A549 (cell line): ENCODE data around the gene SIAH3. TPM values are rescaled to one million over a fixed set of nuclear protein-coding genes. Genes with fewer than 3 reads are reported as not detected.

ENCODE experiments used
- ATAC-seq, 2 experiments: fragments of 200-7000 bp in 1 of 2; fragments of >200 bp in 1 of 2; cut with Nextera tagmentation in 1 of 2; cut with Tn5 transposase in 1 of 2; 3 replicates each; pipeline versions ENCODE4 v1.8.0 to v1.9.1; 2018 to 2020; ENCODE audit warnings: mild to moderate bottlenecking in 1 of 2, moderate library complexity in 1 of 2
- CTCF ChIA-PET: fragments of 300-600 bp; sonication (Branson Sonifier 250); formaldehyde crosslinking; extraction: SDS; loops from one replicate; lab custom pipeline; 2021; ENCODE audit warnings: antibody characterized with exemption, inconsistent platforms; lab: Yijun Ruan, JAX
- POLR2A ChIA-PET: fragments of 350-600 bp; formaldehyde crosslinking; extraction: SDS; loops from one replicate; lab custom pipeline; 2021; ENCODE audit warnings: antibody characterized with exemption, inconsistent platforms; lab: Yijun Ruan, JAX
- DNase-seq, 2 experiments: peaks; one replicate each; pipeline versions ENCODE4 v3.0.0 to v3.0.0-alpha.2; 2011 to 2016; ENCODE audit warnings: low read depth in 1 of 2, low spot score in 1 of 2
- FAIRE-seq: peaks from 2 replicates; lab custom pipeline; 2011; peaks lifted over from hg19 to GRCh38; lab: Jason Lieb, UNC
- H3K27ac ChIP-seq, 2 experiments: fragments of >200 bp; sonication (Bioruptor Twin); formaldehyde crosslinking; 3 replicates each; pipeline ENCODE4 v1.5.1; 2016 to 2017
- H3K4me1 ChIP-seq: fragments of >200 bp; sonication (Bioruptor Twin); formaldehyde crosslinking; 3 replicates; pipeline ENCODE4 v1.6.1; 2016
- H3K4me2 ChIP-seq: fragments of >200 bp; sonication (Bioruptor Twin); formaldehyde crosslinking; 3 replicates; pipeline ENCODE4 v1.6.1; 2016
- H3K4me3 ChIP-seq: fragments of >200 bp; sonication (Bioruptor Twin); formaldehyde crosslinking; 3 replicates; pipeline ENCODE4 v1.5.1; 2016
- H3K9me3 ChIP-seq: fragments of >200 bp; sonication (Bioruptor Twin); formaldehyde crosslinking; 3 replicates; pipeline ENCODE4 v1.6.1; 2016
- EHMT2 ChIP-seq: fragments of 200-600 bp; sonication (generic); IDR thresholded peaks from 2 replicates; pipeline ENCODE4 v1.6.1; 2016; ENCODE audit warnings: antibody characterized with exemption, low read depth, mild to moderate bottlenecking, moderate library complexity
- EP300 ChIP-seq, 2 experiments: fragments of >200 bp; sonication (Bioruptor Twin); formaldehyde crosslinking; IDR thresholded peaks; 2 replicates in 1 of 2; 3 replicates in 1 of 2; pipeline ENCODE4 v1.6.1; 2016 to 2017
- ESRRA ChIP-seq: fragments of 150-350 bp; IDR thresholded peaks from 2 replicates; pipeline ENCODE4 v1.6.1; 2014; ENCODE audit warnings: mild to moderate bottlenecking, low read length, borderline replicate concordance
- FOSB ChIP-seq: fragments of 250-450 bp; sonication (Bioruptor Pico); IDR thresholded peaks from 2 replicates; pipeline ENCODE4 v1.5.0; 2020; ENCODE audit warnings: mild to moderate bottlenecking, moderate library complexity
- FOXS1 ChIP-seq: fragments of 250-450 bp; sonication (Bioruptor Pico); IDR thresholded peaks from 2 replicates; pipeline ENCODE4 v1.5.0; 2020; ENCODE audit warnings: mild to moderate bottlenecking, moderate library complexity
- HOXA7 ChIP-seq: fragments of 250-450 bp; sonication (Bioruptor Pico); IDR thresholded peaks from 2 replicates; pipeline ENCODE4 v1.5.0; 2020; ENCODE audit warnings: mild to moderate bottlenecking, moderate library complexity
- HOXB5 ChIP-seq: fragments of 250-450 bp; sonication (Bioruptor Pico); IDR thresholded peaks from 2 replicates; pipeline ENCODE4 v1.5.0; 2020; ENCODE audit warnings: mild to moderate bottlenecking, moderate library complexity
- JUNB ChIP-seq: fragments of >200 bp; sonication (Bioruptor Twin); formaldehyde crosslinking; IDR thresholded peaks from 2 replicates; pipeline ENCODE4 v1.6.1; 2016
- KDM1A ChIP-seq: fragments of 200-600 bp; sonication (generic); IDR thresholded peaks from 2 replicates; pipeline ENCODE4 v1.6.1; 2016; ENCODE audit warnings: low read depth, mild to moderate bottlenecking
- MAZ ChIP-seq: fragments of 150-350 bp; IDR thresholded peaks from 2 replicates; pipeline ENCODE4 v1.6.1; 2014; ENCODE audit warnings: antibody characterized with exemption, low read depth, low read length, borderline replicate concordance
- MYC ChIP-seq: IDR thresholded peaks from 2 replicates; pipeline ENCODE4 v1.6.1; 2012; ENCODE audit warnings: mild to moderate bottlenecking, inconsistent platforms, low read length, improper control_type of control experiment, borderline replicate concordance
- NFE2L2 ChIP-seq: fragments of 150-350 bp; conservative IDR thresholded peaks from 2 replicates; pipeline ENCODE4 v1.6.1; 2014; ENCODE audit warnings: low read length
- NPAS2 ChIP-seq: fragments of 250-450 bp; sonication (Bioruptor Pico); IDR thresholded peaks from 2 replicates; pipeline ENCODE4 v1.8.0; 2022; ENCODE audit warnings: mild to moderate bottlenecking, moderate library complexity, borderline replicate concordance
- RARB ChIP-seq: fragments of 250-450 bp; sonication (Bioruptor Pico); IDR thresholded peaks from 2 replicates; pipeline ENCODE4 v1.8.0; 2021; ENCODE audit warnings: mild to moderate bottlenecking, moderate library complexity
- RCOR1 ChIP-seq: fragments of 150-350 bp; IDR thresholded peaks from 2 replicates; pipeline ENCODE4 v1.6.1; 2014; ENCODE audit warnings: antibody characterized with exemption, low read length, low read depth
- RNF2 ChIP-seq: fragments of 200-600 bp; sonication (generic); IDR thresholded peaks from 2 replicates; pipeline ENCODE4 v1.6.1; 2016; ENCODE audit warnings: low read depth, mild to moderate bottlenecking, antibody characterized with exemption, moderate library complexity, borderline replicate concordance
- SMC3 ChIP-seq: fragments of >200 bp; sonication (Bioruptor Twin); formaldehyde crosslinking; IDR thresholded peaks from 3 replicates; pipeline ENCODE4 v1.6.1; 2018; ENCODE audit warnings: inconsistent platforms
- SREBF2 ChIP-seq: fragments of 450-650 bp; IDR thresholded peaks from 2 replicates; pipeline ENCODE4 v1.6.1; 2014; ENCODE audit warnings: mild to moderate bottlenecking, moderate library complexity
- ZC3H11A ChIP-seq: fragments of 450-650 bp; IDR thresholded peaks from 2 replicates; pipeline ENCODE4 v1.6.1; 2014; ENCODE audit warnings: antibody characterized with exemption, mild to moderate bottlenecking
- ZSCAN20 ChIP-seq: fragments of 250-450 bp; sonication (Bioruptor Pico); IDR thresholded peaks from 2 replicates; pipeline ENCODE4 v1.8.0; 2022; ENCODE audit warnings: mild to moderate bottlenecking, moderate library complexity
- WGBS: methylation state at CpG from one replicate; pipeline ENCODE4 v1.1.6; 2017; ENCODE audit errors: missing lambda C conversion rate; 5-methylcytosine and 5-hydroxymethylcytosine counted together
- polyA plus RNA-seq, 4 experiments: library from polyadenylated mRNA; depleted of rRNA in 3 of 4; stranded (reverse); fragments of >200 nt; fragmentation: RNase III in 1 of 4; extraction: RNeasy Plus Mini Kit Qiagen cat#74134 plus additional on column Dnase treatment in 1 of 4; gene quantifications; 2 replicates in 3 of 4; 3 replicates in 1 of 4; pipeline ENCODE4 v1.2.3, GENCODE V29; 2011 to 2017
- TF ChIP-seq, protein P1 (sequence below): fragments of 250-450 bp; sonication (Bioruptor Pico); IDR thresholded peaks from 2 replicates; pipeline ENCODE4 v1.5.0; 2020; ENCODE audit warnings: low read depth, mild to moderate bottlenecking, moderate library complexity
- TF ChIP-seq, protein P2 (sequence below): fragments of 200-600 bp; sonication (generic); IDR thresholded peaks from 2 replicates; pipeline ENCODE4 v1.6.1; 2016; ENCODE audit warnings: antibody characterized with exemption, mild to moderate bottlenecking, moderate library complexity
- TF ChIP-seq, protein P3 (sequence below): fragments of 150-350 bp; IDR thresholded peaks from 2 replicates; pipeline ENCODE4 v1.6.1; 2014; ENCODE audit warnings: low read depth, mild to moderate bottlenecking, low read length
- TF ChIP-seq, protein P4 (sequence below): fragments of 450-650 bp; IDR thresholded peaks from 2 replicates; pipeline ENCODE4 v1.6.1; 2014; ENCODE audit warnings: antibody characterized with exemption
- TF ChIP-seq, protein P5 (sequence below): IDR thresholded peaks from 2 replicates; pipeline ENCODE4 v1.6.1; 2012
- TF ChIP-seq, protein P6 (sequence below): fragments of >200 bp; sonication (Bioruptor Twin); formaldehyde crosslinking; IDR thresholded peaks from 3 replicates; pipeline ENCODE4 v1.5.1; 2016

Gene SIAH3
- polyA plus RNA-seq, 2 of the 4 experiments (the other 2 are of a cell fraction): not detected

DNA sequence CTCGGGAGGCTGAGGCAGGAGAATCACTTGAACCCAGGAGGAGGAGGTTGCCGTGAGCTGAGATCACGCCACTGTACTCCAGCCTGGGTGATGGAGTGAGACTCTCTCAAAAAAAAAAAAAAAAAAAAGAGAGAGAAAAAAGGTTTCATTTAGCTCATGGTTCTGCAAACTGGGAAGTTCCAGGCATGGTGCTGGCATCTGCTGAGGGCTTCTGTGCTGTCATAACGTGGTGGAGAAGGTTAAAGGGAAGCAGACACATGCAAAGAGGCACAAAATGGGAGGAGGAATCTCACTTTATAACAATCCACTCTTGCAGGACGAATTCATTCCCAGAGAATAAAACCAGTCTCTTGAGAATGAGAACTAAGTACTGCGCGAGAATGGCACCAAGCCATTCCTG is 34.9 kb upstream of the SIAH3 start:
- Histone ChIP-seq H3K4me3 (no peak overlapping the region), H3K4me2 (no peak overlapping the region), H3K27ac (no peak overlapping the region), H3K4me1 (no peaks in the 10 kb centered on the region), H3K9me3 (no peaks in the 10 kb centered on the region)
- ChIA-PET POLR2A (interaction anchor here (0.6 kb wide), 1 partner anchor 158 kb away, joined by 5 read pairs; no protein-coding TSS in a partner anchor), CTCF (interaction anchor here (0.7 kb wide), 1 partner anchor 30 kb away, joined by 3 read pairs; no protein-coding TSS in a partner anchor)
- FAIRE-seq (no peak), DNase-seq (no peak), ATAC-seq (no peak)
- TF ChIP-seq RCOR1 (no peak), RARB (CRISPR knock-in tag) (no peak), SMC3 (no peak), FOXS1 (CRISPR knock-in tag) (no peak), RNF2 (no peak), ZC3H11A (no peak), MYC (no peak)
- 39% methylated on average over 7 of the region's 7 CpGs for WGBS

DNA sequence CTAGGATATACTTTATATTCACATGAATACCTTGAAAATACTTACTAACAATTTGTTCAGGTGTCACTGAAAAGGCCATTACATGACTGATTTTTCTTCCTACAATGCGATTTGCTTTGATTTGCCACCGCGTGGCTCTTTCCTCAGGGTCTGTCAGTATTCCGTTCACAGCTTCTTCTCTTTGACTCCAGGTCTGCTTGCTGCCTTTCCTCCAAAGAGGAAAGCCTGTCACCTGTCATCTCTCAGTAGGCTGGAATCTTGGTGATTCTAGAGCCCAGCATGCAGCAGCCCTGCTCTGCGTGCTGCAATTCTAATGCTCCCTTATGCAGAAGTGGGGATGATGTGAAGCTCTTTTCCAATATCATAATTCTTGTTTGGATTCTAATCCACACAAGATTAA is 33.6 kb upstream of the SIAH3 start:
- ATAC-seq: no peak
- no peak for DNase-seq

DNA sequence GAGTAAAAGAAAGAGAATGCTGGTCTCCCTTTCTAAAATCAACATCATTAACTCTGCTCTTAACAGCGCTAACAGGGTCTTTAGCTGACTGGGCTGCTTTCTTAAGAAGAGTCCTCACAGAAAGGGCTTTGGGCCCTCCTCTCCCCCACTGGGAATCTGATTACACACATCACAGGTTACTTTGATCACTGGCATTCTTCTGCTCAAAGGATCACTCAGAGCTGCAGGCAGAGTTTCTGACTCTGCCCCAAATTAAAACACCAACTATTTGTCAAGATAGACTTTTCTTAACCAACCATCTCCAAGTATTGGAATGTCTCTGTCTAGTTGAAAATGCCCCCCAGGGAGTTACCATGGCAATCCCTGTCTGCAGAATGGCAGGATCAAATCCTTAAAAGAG is 31.1 kb upstream of the SIAH3 start:
- no peak for FAIRE-seq
- no peak overlapping the region for H3K4me2 ChIP-seq
- CTCF ChIA-PET: no interaction called here
- TF ChIP-seq, protein P1, sequence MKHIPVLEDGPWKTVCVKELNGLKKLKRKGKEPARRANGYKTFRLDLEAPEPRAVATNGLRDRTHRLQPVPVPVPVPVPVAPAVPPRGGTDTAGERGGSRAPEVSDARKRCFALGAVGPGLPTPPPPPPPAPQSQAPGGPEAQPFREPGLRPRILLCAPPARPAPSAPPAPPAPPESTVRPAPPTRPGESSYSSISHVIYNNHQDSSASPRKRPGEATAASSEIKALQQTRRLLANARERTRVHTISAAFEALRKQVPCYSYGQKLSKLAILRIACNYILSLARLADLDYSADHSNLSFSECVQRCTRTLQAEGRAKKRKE (CRISPR knock-in tag): no peak
- TF ChIP-seq FOSB (CRISPR knock-in tag) (no peak), EHMT2 (no peak), KDM1A (no peak), HOXB5 (no peak)
- TF ChIP-seq, protein P2, sequence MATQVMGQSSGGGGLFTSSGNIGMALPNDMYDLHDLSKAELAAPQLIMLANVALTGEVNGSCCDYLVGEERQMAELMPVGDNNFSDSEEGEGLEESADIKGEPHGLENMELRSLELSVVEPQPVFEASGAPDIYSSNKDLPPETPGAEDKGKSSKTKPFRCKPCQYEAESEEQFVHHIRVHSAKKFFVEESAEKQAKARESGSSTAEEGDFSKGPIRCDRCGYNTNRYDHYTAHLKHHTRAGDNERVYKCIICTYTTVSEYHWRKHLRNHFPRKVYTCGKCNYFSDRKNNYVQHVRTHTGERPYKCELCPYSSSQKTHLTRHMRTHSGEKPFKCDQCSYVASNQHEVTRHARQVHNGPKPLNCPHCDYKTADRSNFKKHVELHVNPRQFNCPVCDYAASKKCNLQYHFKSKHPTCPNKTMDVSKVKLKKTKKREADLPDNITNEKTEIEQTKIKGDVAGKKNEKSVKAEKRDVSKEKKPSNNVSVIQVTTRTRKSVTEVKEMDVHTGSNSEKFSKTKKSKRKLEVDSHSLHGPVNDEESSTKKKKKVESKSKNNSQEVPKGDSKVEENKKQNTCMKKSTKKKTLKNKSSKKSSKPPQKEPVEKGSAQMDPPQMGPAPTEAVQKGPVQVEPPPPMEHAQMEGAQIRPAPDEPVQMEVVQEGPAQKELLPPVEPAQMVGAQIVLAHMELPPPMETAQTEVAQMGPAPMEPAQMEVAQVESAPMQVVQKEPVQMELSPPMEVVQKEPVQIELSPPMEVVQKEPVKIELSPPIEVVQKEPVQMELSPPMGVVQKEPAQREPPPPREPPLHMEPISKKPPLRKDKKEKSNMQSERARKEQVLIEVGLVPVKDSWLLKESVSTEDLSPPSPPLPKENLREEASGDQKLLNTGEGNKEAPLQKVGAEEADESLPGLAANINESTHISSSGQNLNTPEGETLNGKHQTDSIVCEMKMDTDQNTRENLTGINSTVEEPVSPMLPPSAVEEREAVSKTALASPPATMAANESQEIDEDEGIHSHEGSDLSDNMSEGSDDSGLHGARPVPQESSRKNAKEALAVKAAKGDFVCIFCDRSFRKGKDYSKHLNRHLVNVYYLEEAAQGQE: no peak

More for the DNA sequence above, 33.6 kb upstream of the SIAH3 start:
- CTCF ChIA-PET: no interaction called here
- no peaks in the 10 kb centered on the region for H3K4me1 ChIP-seq
- H3K9me3 ChIP-seq: no peaks in the 10 kb centered on the region
- POLR2A ChIA-PET: no interaction called here
- no peak for FAIRE-seq
- H3K27ac ChIP-seq: no peak overlapping the region
- 78% methylated on average over 5 of the region's 5 CpGs for WGBS
- H3K4me2 ChIP-seq: no peak overlapping the region
- TF ChIP-seq MAZ (no peak), HOXA7 (no peak), JUNB (no peak), ZSCAN20 (CRISPR knock-in tag) (no peak), RCOR1 (no peak), NPAS2 (no peak), EP300 (IDR thresholded peaks at IDR 0.05) (no peak), NFE2L2 (no peak), ESRRA (no peak), FOXS1 (CRISPR knock-in tag) (no peak), KDM1A (no peak), SREBF2 (no peak)
- TF ChIP-seq, protein P1 (CRISPR knock-in tag): no peak
- TF ChIP-seq, protein P3, sequence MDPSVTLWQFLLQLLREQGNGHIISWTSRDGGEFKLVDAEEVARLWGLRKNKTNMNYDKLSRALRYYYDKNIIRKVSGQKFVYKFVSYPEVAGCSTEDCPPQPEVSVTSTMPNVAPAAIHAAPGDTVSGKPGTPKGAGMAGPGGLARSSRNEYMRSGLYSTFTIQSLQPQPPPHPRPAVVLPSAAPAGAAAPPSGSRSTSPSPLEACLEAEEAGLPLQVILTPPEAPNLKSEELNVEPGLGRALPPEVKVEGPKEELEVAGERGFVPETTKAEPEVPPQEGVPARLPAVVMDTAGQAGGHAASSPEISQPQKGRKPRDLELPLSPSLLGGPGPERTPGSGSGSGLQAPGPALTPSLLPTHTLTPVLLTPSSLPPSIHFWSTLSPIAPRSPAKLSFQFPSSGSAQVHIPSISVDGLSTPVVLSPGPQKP: no peak
- TF ChIP-seq, protein P4, sequence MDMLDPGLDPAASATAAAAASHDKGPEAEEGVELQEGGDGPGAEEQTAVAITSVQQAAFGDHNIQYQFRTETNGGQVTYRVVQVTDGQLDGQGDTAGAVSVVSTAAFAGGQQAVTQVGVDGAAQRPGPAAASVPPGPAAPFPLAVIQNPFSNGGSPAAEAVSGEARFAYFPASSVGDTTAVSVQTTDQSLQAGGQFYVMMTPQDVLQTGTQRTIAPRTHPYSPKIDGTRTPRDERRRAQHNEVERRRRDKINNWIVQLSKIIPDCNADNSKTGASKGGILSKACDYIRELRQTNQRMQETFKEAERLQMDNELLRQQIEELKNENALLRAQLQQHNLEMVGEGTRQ: no peak
- TF ChIP-seq, protein P5, sequence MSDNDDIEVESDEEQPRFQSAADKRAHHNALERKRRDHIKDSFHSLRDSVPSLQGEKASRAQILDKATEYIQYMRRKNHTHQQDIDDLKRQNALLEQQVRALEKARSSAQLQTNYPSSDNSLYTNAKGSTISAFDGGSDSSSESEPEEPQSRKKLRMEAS: no peak
- TF ChIP-seq, protein P6, sequence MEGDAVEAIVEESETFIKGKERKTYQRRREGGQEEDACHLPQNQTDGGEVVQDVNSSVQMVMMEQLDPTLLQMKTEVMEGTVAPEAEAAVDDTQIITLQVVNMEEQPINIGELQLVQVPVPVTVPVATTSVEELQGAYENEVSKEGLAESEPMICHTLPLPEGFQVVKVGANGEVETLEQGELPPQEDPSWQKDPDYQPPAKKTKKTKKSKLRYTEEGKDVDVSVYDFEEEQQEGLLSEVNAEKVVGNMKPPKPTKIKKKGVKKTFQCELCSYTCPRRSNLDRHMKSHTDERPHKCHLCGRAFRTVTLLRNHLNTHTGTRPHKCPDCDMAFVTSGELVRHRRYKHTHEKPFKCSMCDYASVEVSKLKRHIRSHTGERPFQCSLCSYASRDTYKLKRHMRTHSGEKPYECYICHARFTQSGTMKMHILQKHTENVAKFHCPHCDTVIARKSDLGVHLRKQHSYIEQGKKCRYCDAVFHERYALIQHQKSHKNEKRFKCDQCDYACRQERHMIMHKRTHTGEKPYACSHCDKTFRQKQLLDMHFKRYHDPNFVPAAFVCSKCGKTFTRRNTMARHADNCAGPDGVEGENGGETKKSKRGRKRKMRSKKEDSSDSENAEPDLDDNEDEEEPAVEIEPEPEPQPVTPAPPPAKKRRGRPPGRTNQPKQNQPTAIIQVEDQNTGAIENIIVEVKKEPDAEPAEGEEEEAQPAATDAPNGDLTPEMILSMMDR: no peak
- H3K4me3 ChIP-seq: no peak overlapping the region

More for the DNA sequence above, 31.1 kb upstream of the SIAH3 start:
- POLR2A ChIA-PET: no interaction called here
- WGBS: 62% methylated on average over 1 of the region's 1 CpG
- ATAC-seq (no peak), DNase-seq (no peak)
- Histone ChIP-seq H3K27ac (no peak overlapping the region), H3K4me1 (no peaks in the 10 kb centered on the region), H3K4me3 (no peak overlapping the region), H3K9me3 (no peaks in the 10 kb centered on the region)
